Astrocyte (in vitro differentiated cells and primary cell): ENCODE data around the gene DUSP3.

Experiments
- CTCF ChIP-seq: IDR thresholded peaks from 2 replicates; pipeline ENCODE4 v1.5.1; 2011; ENCODE audit warnings: low read depth, mild to moderate bottlenecking, inconsistent platforms, low read length, moderate library complexity; ENCODE audit not compliant: insufficient read depth
- EZH2 ChIP-seq: IDR thresholded peaks from 2 replicates; pipeline ENCODE4 v1.6.1; 2012; ENCODE audit warnings: mild to moderate bottlenecking, low read length, inconsistent platforms; ENCODE audit not compliant: insufficient read depth

GRCh38 chr17:43754947-43755346 is 23.8 kb downstream of the DUSP3 start:
- no peak for TF ChIP-seq CTCF
- no peak for TF ChIP-seq EZH2
